Karpas-422 (cell line): ENCODE data around the gene SLC5A4. TPM values are rescaled to one million over a fixed set of nuclear protein-coding genes. Genes with fewer than 3 reads are reported as not detected.

Experiments
- DNase-seq: peaks from one replicate; pipeline ENCODE4 v3.0.0-alpha.2; 2015
- H2AFZ ChIP-seq: fragments of 200-600 bp; sonication (generic); 2 replicates; pipeline ENCODE4 v1.6.1; 2014; ENCODE audit warnings: antibody characterized with exemption, low read length, mixed read lengths
- H3K27ac ChIP-seq: fragments of 200-600 bp; sonication (generic); 2 replicates; pipeline ENCODE4 v1.5.1; 2014; ENCODE audit warnings: mild to moderate bottlenecking, low read length, moderate library complexity
- H3K27me3 ChIP-seq: fragments of 200-600 bp; sonication (generic); 2 replicates; pipeline ENCODE4 v1.6.1; 2014; ENCODE audit warnings: low read length, mixed read lengths
- H3K36me3 ChIP-seq: fragments of 200-600 bp; sonication (generic); 2 replicates; pipeline ENCODE4 v1.6.1; 2014; ENCODE audit warnings: low read length, mixed read lengths; ENCODE audit not compliant: insufficient read depth
- H3K4me1 ChIP-seq: fragments of 200-600 bp; sonication (generic); 2 replicates; pipeline ENCODE4 v1.6.1; 2014; ENCODE audit warnings: mild to moderate bottlenecking, low read length, mixed read lengths
- H3K4me2 ChIP-seq: fragments of 200-600 bp; sonication (generic); 2 replicates; pipeline ENCODE4 v1.6.1; 2014; ENCODE audit warnings: low read length, low read depth, mild to moderate bottlenecking; ENCODE audit not compliant: poor library complexity, severe bottlenecking
- H3K4me3 ChIP-seq: fragments of 200-600 bp; sonication (generic); 2 replicates; pipeline ENCODE4 v1.5.1; 2014; ENCODE audit warnings: mild to moderate bottlenecking, antibody characterized with exemption, low read length, mixed read lengths
- H3K79me2 ChIP-seq: fragments of 200-600 bp; sonication (generic); 2 replicates; pipeline ENCODE4 v1.6.1; 2014; ENCODE audit warnings: mild to moderate bottlenecking, low read length, mixed read lengths
- H3K9ac ChIP-seq: fragments of 200-600 bp; sonication (generic); 2 replicates; pipeline ENCODE4 v1.6.0; 2014; ENCODE audit warnings: low read length
- H3K9me2 ChIP-seq: fragments of 200-600 bp; sonication (generic), shearing (Covaris generic); replicated peaks from 2 replicates; pipeline ENCODE4 v1.6.0; 2014; ENCODE audit warnings: mild to moderate bottlenecking, low read length, moderate library complexity; ENCODE audit not compliant: insufficient read depth
- H3K9me3 ChIP-seq: fragments of 300-700, 200-600 bp; sonication (generic); 2 replicates; pipeline ENCODE4 v1.6.1; 2014; ENCODE audit warnings: low read length, mixed read lengths
- H4K20me1 ChIP-seq: fragments of 200-600 bp; sonication (generic); 2 replicates; pipeline ENCODE4 v1.6.1; 2014; ENCODE audit warnings: mild to moderate bottlenecking, antibody characterized with exemption, low read length, low read depth; ENCODE audit not compliant: insufficient read depth
- total RNA-seq: library from RNA; depleted of rRNA; stranded (reverse); fragments of >200 nt; shearing (Covaris generic); gene quantifications from 2 replicates; pipeline ENCODE4 v1.2.3, GENCODE V29; 2014; ENCODE audit warnings: low replicate concordance

The SLC5A4 gene
- total RNA-seq, 1 experiment from 2014 or later, result not detected

- Histone ChIP-seq H3K4me3 (no peak overlapping the region), H3K9me3 (no peaks in the 10 kb centered on the region), H3K9ac (no peak overlapping the region), H2AFZ (no peak overlapping the region), H3K4me2 (no peak overlapping the region), H3K4me1 (no peaks in the 10 kb centered on the region), H3K27ac (no peak overlapping the region), H3K79me2 (no peaks in the 10 kb centered on the region), H4K20me1 (no peaks in the 10 kb centered on the region), H3K9me2 (no peaks in the 10 kb centered on the region), H3K27me3 (no peaks in the 10 kb centered on the region), H3K36me3 (no peaks in the 10 kb centered on the region)
- DNase-seq, result no peak
Observed at GRCh38 chr22:32246166-32246565, 9.0 kb downstream of the SLC5A4 start.

DNA sequence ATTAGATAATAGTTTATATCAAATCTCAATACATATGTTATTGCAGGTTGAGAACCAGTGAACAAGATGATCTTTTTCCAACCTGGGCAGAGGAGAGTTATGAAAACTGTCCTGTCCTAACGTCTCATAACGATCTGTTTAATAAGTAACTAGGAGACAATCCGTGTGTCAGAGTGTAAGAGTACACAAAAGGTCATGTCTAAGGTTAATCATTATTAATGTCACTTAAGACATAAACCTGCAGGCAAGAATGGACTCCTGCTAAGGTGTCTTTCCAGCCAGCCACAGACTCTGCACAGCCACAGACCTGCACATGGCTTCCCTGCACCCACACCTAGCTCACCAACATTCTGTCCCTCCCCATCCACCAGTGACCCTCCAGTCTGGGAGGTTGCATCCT, 10.1 kb downstream of the SLC5A4 start:
- Histone ChIP-seq H3K9me2 (no peaks in the 10 kb centered on the region), H2AFZ (no peak overlapping the region), H3K79me2 (no peaks in the 10 kb centered on the region), H4K20me1 (no peaks in the 10 kb centered on the region), H3K9ac (no peak overlapping the region), H3K4me2 (no peak overlapping the region), H3K36me3 (no peaks in the 10 kb centered on the region), H3K27ac (no peak overlapping the region), H3K27me3 (no peaks in the 10 kb centered on the region), H3K4me3 (no peak overlapping the region), H3K9me3 (no peaks in the 10 kb centered on the region), H3K4me1 (no peaks in the 10 kb centered on the region)
- DNase-seq, result no peak

- no peak for DNase-seq
- Histone ChIP-seq H3K9me3 (no peaks in the 10 kb centered on the region), H2AFZ (no peak overlapping the region), H4K20me1 (no peaks in the 10 kb centered on the region), H3K79me2 (no peaks in the 10 kb centered on the region), H3K9ac (no peak overlapping the region), H3K27me3 (no peaks in the 10 kb centered on the region), H3K4me1 (no peaks in the 10 kb centered on the region), H3K4me3 (no peak overlapping the region), H3K36me3 (no peaks in the 10 kb centered on the region), H3K9me2 (no peaks in the 10 kb centered on the region), H3K27ac (no peak overlapping the region), H3K4me2 (no peak overlapping the region)
Observed at GRCh38 chr22:32244547-32244946, 10.6 kb downstream of the SLC5A4 start.

DNA sequence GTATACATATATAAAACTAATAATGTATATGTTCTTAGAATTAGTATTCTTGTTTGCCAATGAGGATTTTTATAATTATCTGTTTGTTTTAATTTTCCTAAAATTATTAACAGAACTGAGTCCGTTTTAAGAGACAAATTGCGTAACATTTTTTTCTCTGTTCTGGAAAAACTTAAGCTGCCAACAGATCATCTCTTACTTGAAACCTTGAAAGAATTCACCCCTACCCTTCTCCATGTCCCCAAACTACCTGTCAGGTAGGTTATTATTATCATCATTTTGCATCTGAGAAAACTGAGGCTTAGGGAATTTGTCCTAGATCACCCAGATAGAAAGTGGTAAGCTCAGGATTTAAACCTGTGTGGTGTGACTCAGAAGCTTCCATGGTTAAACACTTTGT, 14.7 kb downstream of the SLC5A4 start:
- no peak overlapping the region for H3K4me2 ChIP-seq
- H2AFZ ChIP-seq, result no peak overlapping the region
- H3K27me3 ChIP-seq, result no peaks in the 10 kb centered on the region
- no peak overlapping the region for H3K27ac ChIP-seq
- no peaks in the 10 kb centered on the region for H4K20me1 ChIP-seq
- H3K9me3 ChIP-seq, result no peaks in the 10 kb centered on the region
- H3K4me3 ChIP-seq, result no peak overlapping the region
- no peak for DNase-seq
- no peaks in the 10 kb centered on the region for H3K79me2 ChIP-seq
- H3K36me3 ChIP-seq, result no peaks in the 10 kb centered on the region
- H3K9ac ChIP-seq, result no peak overlapping the region
- H3K4me1 ChIP-seq, result no peaks in the 10 kb centered on the region
- no peaks in the 10 kb centered on the region for H3K9me2 ChIP-seq

- no peak overlapping the region for H3K4me3 ChIP-seq
- H3K4me1 ChIP-seq, result no peaks in the 10 kb centered on the region
- no peaks in the 10 kb centered on the region for H3K79me2 ChIP-seq
- no peaks in the 10 kb centered on the region for H3K9me3 ChIP-seq
- DNase-seq, result no peak
- H3K9ac ChIP-seq, result no peak overlapping the region
- H3K4me2 ChIP-seq, result no peak overlapping the region
- H4K20me1 ChIP-seq, result no peaks in the 10 kb centered on the region
- no peaks in the 10 kb centered on the region for H3K27me3 ChIP-seq
- no peak overlapping the region for H3K27ac ChIP-seq
- H3K36me3 ChIP-seq, result no peaks in the 10 kb centered on the region
- H2AFZ ChIP-seq, result no peak overlapping the region
- no peaks in the 10 kb centered on the region for H3K9me2 ChIP-seq
Observed at GRCh38 chr22:32237906-32238305, 17.2 kb downstream of the SLC5A4 start.

- Histone ChIP-seq H3K9ac (no peak overlapping the region), H3K4me2 (no peak overlapping the region), H3K4me3 (no peak overlapping the region), H2AFZ (no peak overlapping the region), H3K4me1 (no peaks in the 10 kb centered on the region), H4K20me1 (no peaks in the 10 kb centered on the region), H3K79me2 (no peaks in the 10 kb centered on the region), H3K9me2 (no peaks in the 10 kb centered on the region), H3K27me3 (no peaks in the 10 kb centered on the region), H3K36me3 (no peaks in the 10 kb centered on the region), H3K27ac (no peak overlapping the region), H3K9me3 (no peaks in the 10 kb centered on the region)
- DNase-seq, result no peak
Observed at GRCh38 chr22:32236970-32237369, 18.2 kb downstream of the SLC5A4 start.

DNA sequence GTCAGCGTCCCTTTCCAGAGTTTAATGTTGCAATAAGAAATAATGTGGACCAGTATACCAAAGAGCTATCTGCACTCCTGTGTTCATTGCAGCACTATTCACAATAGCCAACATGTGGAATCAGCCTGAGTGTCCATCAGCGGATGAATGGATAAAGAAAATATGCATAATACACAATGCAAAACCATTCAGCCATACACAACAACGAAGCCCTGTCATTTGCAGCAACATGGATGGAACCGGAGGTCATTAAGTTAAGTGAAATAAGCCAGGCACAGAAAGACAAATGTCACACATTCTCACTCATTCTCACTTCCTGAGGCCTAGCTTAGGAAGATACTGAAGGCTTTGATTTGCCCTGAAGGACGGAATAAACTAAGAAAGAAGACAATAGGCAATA, 22.1 kb downstream of the SLC5A4 start:
- Histone ChIP-seq H2AFZ (no peak overlapping the region), H3K4me1 (no peaks in the 10 kb centered on the region), H3K4me2 (no peak overlapping the region), H3K79me2 (no peaks in the 10 kb centered on the region), H4K20me1 (no peaks in the 10 kb centered on the region), H3K27ac (no peak overlapping the region), H3K4me3 (no peak overlapping the region), H3K9me3 (no peaks in the 10 kb centered on the region), H3K9ac (no peak overlapping the region), H3K36me3 (no peaks in the 10 kb centered on the region), H3K27me3 (no peaks in the 10 kb centered on the region), H3K9me2 (no peaks in the 10 kb centered on the region)
- DNase-seq, result no peak

- Histone ChIP-seq H3K36me3 (no peaks in the 10 kb centered on the region), H3K27me3 (no peaks in the 10 kb centered on the region), H3K9me2 (no peaks in the 10 kb centered on the region), H3K79me2 (no peaks in the 10 kb centered on the region), H3K27ac (no peak overlapping the region), H3K4me1 (no peaks in the 10 kb centered on the region), H3K9me3 (no peaks in the 10 kb centered on the region), H3K4me3 (no peak overlapping the region), H3K4me2 (no peak overlapping the region), H3K9ac (no peak overlapping the region), H4K20me1 (no peaks in the 10 kb centered on the region), H2AFZ (no peak overlapping the region)
- DNase-seq, result no peak
Observed at GRCh38 chr22:32232191-32232830, 22.8 kb downstream of the SLC5A4 start.
